GM12873 (cell line): ENCODE data around the gene OSBPL9.

ENCODE experiments used
- CTCF ChIP-seq: IDR thresholded peaks from 2 replicates; pipeline ENCODE4 v1.5.1; 2012; ENCODE audit warnings: low read depth, mild to moderate bottlenecking, moderate library complexity, low read length, control low read depth; ENCODE audit not compliant: insufficient read depth; ENCODE audit errors: missing control alignments

OSBPL9 gene

GRCh38 chr1:51666478-51666877, 49.6 kb downstream of the OSBPL9 start:
- TF ChIP-seq CTCF, result no peak

- no peak for TF ChIP-seq CTCF
Observed at GRCh38 chr1:51667561-51667960, 50.7 kb downstream of the OSBPL9 start.

- no peak for TF ChIP-seq CTCF
Observed at GRCh38 chr1:51669272-51669671, 52.4 kb downstream of the OSBPL9 start.

DNA sequence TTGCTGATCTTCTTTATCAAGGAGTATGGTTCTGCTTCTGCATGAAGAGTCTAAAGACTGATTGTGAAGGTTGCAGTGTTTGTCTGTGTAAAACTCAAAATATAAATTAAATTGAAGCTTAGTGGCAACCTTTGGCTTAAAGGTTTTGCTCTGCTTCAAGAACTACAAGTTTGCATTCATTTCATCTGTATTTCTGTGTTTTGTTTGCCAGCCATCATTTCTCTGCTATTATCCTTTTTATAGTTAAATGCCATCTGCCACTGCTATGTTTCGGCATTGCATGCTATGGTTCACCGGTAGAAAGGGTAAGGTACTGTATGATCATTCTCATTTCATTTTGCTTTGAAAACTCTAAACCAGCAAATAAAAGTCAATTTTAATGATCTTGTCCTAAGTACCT, 52.9 kb downstream of the OSBPL9 start:
- no peak for TF ChIP-seq CTCF

DNA sequence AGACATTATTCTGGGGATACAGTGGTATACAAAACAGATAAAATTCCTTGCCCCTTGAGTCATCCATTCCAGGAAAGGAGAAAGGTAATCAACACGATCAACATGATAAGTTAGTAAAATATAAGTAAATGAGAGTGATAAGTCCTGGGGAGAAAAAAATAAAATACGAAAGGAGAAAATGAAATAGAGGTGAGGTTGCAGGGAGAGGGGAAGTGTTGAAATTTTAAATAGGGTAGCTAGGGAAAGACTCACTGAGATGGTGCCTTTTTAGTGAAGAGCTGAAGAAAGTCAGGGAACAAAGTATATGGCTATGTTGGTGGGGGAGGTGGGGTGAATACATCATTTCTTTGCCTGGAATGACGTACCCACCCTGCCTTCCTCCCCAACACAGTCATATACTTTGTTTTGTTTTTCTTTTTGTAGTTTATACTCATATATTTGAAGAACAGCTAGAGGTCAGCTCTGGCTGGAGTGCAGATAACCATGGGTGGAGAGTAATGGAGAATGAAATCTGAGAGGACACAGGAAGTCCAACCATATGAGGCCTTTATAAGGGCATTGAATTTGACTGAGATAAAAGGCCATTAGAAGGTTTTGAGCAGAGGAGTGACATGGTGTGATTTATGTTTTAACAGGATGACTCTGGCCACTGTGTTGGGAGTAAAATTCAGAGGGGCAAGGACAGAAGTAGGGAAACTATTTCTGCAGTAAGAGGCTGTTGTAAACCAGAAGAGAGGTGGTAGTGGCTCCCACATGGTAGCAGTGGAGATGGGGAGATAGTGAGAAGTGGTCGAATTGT, 54.8 kb downstream of the OSBPL9 start:
- TF ChIP-seq CTCF, result no peak

- TF ChIP-seq CTCF, result no peak
Observed at GRCh38 chr1:51673279-51673678, 56.4 kb downstream of the OSBPL9 start.

- no peak for TF ChIP-seq CTCF
Observed at GRCh38 chr1:51675177-51675780, 58.4 kb downstream of the OSBPL9 start.
